Lung (tissue), 12 donors: ENCODE results near the gene NTSR2. TPM values are rescaled to one million over a fixed set of nuclear protein-coding genes. Genes with fewer than 3 reads are reported as not detected.

Experiments
- ATAC-seq: fragments of 200-7000 bp; cut with Tn5 transposase; one replicate; pipeline ENCODE4 v1.9.1; 2020; ENCODE audit warnings: moderate number of reproducible peaks; ENCODE audit not compliant: insufficient read depth, low FRiP score
- DNase-seq, 3 donors: peaks; one replicate each; pipeline ENCODE4 v3.0.0-alpha.2; 2013 to 2017
- H3K27ac ChIP-seq, 2 donors: one replicate each; pipeline ENCODE4 v1.5.1; 2013; ENCODE audit warnings: mild to moderate bottlenecking in 2 of 2, moderate library complexity in 2 of 2, control low read depth in 1 of 2, inconsistent platforms in 1 of 2, low read depth in 1 of 2, low read length in 1 of 2
- H3K27me3 ChIP-seq, 3 donors: one replicate each; pipeline ENCODE4 v1.5.1; 2013; ENCODE audit warnings: low read length in 2 of 3; ENCODE audit not compliant: control insufficient read depth in 3 of 3, insufficient read depth in 3 of 3
- H3K36me3 ChIP-seq, 4 donors: one replicate each; pipeline ENCODE4 v1.5.1; 2013; ENCODE audit warnings: low read length in 4 of 4, mild to moderate bottlenecking in 1 of 4, moderate library complexity in 1 of 4; ENCODE audit not compliant: control insufficient read depth in 4 of 4, insufficient read depth in 4 of 4
- H3K4me1 ChIP-seq, 5 donors: one replicate each; pipeline ENCODE4 v1.5.1; 2013; ENCODE audit warnings: low read length in 5 of 5, mild to moderate bottlenecking in 2 of 5, moderate library complexity in 1 of 5; ENCODE audit not compliant: control insufficient read depth in 5 of 5, insufficient read depth in 5 of 5
- H3K4me3 ChIP-seq: one replicate; pipeline ENCODE4 v1.5.1; 2013; ENCODE audit warnings: mild to moderate bottlenecking, control low read depth, moderate library complexity
- H3K9ac ChIP-seq, 2 donors: one replicate each; pipeline ENCODE4 v1.5.1; 2013; ENCODE audit warnings: low read length in 2 of 2, control low read depth in 1 of 2; ENCODE audit not compliant: insufficient read depth in 1 of 2
- H3K9me3 ChIP-seq, 4 donors: one replicate each; pipeline ENCODE4 v1.5.1; 2013; ENCODE audit warnings: low read length in 3 of 4, mild to moderate bottlenecking in 1 of 4, moderate library complexity in 1 of 4; ENCODE audit not compliant: control insufficient read depth in 4 of 4, insufficient read depth in 3 of 4
- WGBS, 2 donors: extraction: QIAGEN DNeasy Blood & Tissue Kit; methylation state at CpG; one replicate each; pipeline ENCODE4 v1.1.7; 2013; 5-methylcytosine and 5-hydroxymethylcytosine counted together
- polyA plus RNA-seq, 2 donors: library from polyadenylated mRNA; stranded (reverse); fragments of 200-250 nt; gene quantifications; one replicate each; pipeline ENCODE4 v1.2.1, GENCODE V29; 2013
- total RNA-seq, 2 donors: library from RNA; depleted of rRNA in 1 of 2; stranded (reverse); fragments of >200 nt in 1 of 2; gene quantifications; one replicate each; pipeline ENCODE4 v1.2.1, GENCODE V29; 2014 to 2021
- TF ChIP-seq, protein P1 (sequence below): IDR thresholded peaks from 2 replicates; pipeline ENCODE4 v1.5.1; 2012; ENCODE audit warnings: mild to moderate bottlenecking; ENCODE audit errors: control extremely low read depth, extremely low read depth
- donor health status: control.
- donor health status: control.
- donor health status: Bipolar disorder and iron deficiency.
- donor health status: healthy.
- donor health status: DM: yes; HTN: yes; CAD: no.

Gene NTSR2
- total and polyA plus RNA-seq, 4 donors, result not detected

DNA sequence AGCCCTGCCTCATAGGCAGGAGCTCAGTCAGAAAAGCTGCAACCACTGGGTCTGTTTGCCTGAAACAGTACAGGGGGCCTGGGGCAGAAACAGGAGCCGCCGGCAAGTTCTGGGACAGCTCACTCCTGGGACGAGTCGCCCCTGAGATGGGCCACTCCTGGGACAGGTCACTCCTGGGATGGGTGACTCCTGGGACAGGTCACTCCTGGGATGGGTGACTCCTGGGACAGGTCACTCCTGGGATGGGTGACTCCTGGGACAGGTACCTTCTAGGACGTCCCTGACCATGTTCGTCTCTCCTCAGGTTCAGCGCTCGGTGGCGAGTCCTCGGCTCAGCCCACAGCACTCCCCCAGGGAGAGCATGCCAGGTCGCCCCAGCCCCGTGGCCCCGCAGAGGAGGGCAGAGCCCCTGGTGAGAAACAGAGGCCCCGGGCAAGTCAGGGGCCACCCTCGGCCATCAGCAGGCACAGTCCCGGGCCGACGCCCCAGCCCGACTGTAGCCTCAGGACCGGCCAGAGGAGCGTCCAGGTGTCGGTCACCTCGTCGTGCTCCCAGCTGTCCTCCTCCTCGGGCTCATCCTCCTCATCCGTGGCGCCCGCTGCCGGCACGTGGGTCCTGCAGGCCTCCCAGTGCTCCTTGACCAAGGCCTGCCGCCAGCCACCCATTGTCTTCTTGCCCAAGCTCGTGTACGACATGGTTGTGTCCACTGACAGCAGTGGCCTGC lies 51.8 kb downstream of the NTSR2 start:
- Histone ChIP-seq H3K27me3 (no peaks in the 10 kb centered on the region), H3K4me1 (no peaks in the 10 kb centered on the region), H3K36me3 (peaks cover 0 to 8% (median 4%) of the 10 kb centered on the region in 4 donors), H3K4me3 (no peak overlapping the region), H3K27ac (no peak overlapping the region), H3K9me3 (no peaks in the 10 kb centered on the region), H3K9ac (no peak overlapping the region)
- ATAC-seq (no peak), DNase-seq (no peak)
- TF ChIP-seq, protein P1, sequence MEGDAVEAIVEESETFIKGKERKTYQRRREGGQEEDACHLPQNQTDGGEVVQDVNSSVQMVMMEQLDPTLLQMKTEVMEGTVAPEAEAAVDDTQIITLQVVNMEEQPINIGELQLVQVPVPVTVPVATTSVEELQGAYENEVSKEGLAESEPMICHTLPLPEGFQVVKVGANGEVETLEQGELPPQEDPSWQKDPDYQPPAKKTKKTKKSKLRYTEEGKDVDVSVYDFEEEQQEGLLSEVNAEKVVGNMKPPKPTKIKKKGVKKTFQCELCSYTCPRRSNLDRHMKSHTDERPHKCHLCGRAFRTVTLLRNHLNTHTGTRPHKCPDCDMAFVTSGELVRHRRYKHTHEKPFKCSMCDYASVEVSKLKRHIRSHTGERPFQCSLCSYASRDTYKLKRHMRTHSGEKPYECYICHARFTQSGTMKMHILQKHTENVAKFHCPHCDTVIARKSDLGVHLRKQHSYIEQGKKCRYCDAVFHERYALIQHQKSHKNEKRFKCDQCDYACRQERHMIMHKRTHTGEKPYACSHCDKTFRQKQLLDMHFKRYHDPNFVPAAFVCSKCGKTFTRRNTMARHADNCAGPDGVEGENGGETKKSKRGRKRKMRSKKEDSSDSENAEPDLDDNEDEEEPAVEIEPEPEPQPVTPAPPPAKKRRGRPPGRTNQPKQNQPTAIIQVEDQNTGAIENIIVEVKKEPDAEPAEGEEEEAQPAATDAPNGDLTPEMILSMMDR, result no peak
- WGBS, 2 donors, result 96% methylated on average over 33 of the region's 33 CpGs

DNA sequence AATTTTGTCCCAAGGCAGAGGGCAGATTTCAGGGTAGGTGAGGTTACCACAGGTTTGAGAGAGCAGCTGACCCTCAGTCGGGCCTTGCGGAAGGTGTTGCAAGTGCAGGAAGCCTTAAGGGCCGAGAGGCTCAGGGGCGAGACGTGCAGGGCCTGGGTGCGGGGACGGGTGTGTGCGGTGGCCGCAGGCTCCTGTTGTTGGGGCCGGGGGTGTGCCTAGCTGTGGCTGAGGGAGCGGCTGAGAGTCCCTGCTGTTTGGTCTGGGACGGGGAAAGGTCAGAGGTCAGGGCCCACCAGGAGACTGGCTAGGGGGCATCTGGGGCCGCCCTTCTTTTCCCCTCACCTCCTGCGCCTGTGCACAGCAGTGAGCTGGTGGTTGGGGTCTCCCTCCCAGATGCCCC lies 52.5 kb downstream of the NTSR2 start:
- TF ChIP-seq, protein P1, result no peak
- no peak overlapping the region for H3K9ac ChIP-seq
- 94% methylated on average over 14 of the region's 14 CpGs for WGBS, 2 donors
- peaks cover 0 to 12% (median 3%) of the 10 kb centered on the region in 4 donors for H3K36me3 ChIP-seq
- H3K9me3 ChIP-seq, result no peaks in the 10 kb centered on the region
- ATAC-seq (no peak), DNase-seq (no peak)
- no peak overlapping the region for H3K27ac ChIP-seq
- no peaks in the 10 kb centered on the region for H3K4me1 ChIP-seq
- H3K4me3 ChIP-seq, result no peak overlapping the region
- H3K27me3 ChIP-seq, result no peaks in the 10 kb centered on the region

DNA sequence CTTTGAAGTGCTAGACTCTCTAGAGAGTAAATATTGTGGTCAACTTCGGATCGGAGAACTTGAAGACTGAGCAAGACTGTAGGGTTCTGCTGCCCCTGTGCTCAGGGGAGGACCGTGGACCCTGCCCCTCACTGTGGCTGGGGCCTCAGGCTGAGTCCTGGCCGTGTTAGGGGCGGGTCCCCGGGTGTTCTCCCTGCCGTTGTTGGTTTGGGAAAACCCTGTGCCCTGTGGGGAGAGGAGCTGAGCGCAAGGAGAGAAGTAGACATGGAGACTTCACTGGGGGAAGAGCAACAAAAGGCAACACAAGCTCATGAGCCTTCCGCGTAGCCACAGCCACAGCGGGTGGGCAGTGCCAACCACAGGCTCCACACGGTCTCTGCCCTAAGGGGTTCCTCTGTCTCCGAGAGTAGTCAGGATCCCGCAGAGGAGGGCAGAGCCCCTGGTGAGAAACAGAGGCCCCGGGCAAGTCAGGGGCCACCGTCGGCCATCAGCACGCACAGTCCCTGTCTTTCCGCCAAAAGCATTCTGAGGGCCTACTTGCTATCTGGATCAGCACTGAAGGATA lies 53.1 kb downstream of the NTSR2 start:
- no peak for DNase-seq
- 89 to 91% methylated on average over 19 of the region's 19 CpGs for WGBS, 2 donors
- no peak for ATAC-seq
- H3K27ac ChIP-seq, result no peak overlapping the region
- no peak overlapping the region for H3K9ac ChIP-seq
- H3K36me3 ChIP-seq, result peaks cover 0 to 14% (median 3%) of the 10 kb centered on the region in 4 donors
- no peaks in the 10 kb centered on the region for H3K27me3 ChIP-seq
- H3K4me1 ChIP-seq, result no peaks in the 10 kb centered on the region
- TF ChIP-seq, protein P1, result no peak
- no peaks in the 10 kb centered on the region for H3K9me3 ChIP-seq
- H3K4me3 ChIP-seq, result no peak overlapping the region
